ENCODE results near the gene C2CD2L. TPM values are rescaled to one million over a fixed set of nuclear protein-coding genes. Genes with fewer than 3 reads are reported as not detected.
"Not testable (repeated sequence)": the region's sequence is repeated elsewhere in the genome, so short reads cannot be mapped to it uniquely, and the experiment has no call there.

C2CD2L gene
- total RNA-seq, 2 donors from 2014 or later = 2.4 to 3.1 TPM

DNA sequence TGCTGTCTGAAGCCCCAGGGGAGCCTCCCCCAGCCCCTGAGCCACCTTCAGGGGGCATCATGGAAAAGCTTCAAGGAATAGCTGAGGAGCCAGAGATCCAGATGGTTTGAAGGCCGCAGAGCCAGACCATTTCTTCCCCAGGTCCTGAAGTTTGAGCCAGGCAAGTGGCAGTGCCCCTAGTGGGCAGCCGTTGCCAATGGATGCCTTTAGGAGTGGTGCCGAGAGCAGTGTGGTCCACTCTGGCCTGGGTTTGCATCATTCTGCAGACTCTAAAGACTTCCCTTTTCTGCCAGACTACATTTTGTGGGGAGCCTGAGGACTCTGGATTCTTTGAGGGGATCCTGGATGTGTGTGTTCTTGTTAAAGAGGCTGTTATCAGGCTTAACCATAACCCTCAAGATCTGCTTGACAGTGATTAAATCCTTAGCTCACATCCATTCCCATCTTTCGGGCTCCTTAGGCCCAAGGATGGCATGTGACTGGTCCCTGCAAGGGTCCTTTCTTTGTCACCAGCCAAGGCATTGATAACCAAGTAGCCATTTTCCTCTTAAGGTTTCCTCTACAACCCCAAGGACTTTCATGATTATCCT, 27.3 kb downstream of the C2CD2L start:
- Mint-ChIP-seq H3K4me1 (no peaks in the 10 kb centered on the region), H3K27ac (no peak overlapping the region), H3K36me3 (ENCODE audit: low read depth) (peaks cover 53% of the 10 kb centered on the region), H3K27me3 (ENCODE audit: insufficient read depth) (peaks cover 7% of the 10 kb centered on the region), H3K4me3 (no peak overlapping the region), H3K9me3 (no peaks in the 10 kb centered on the region)
- peak; percentile 77 for TF ChIP-seq CTCF (conservative IDR thresholded peaks at IDR 0.05)
- 80 to 100% methylated on average over 1 to 4 of the region's 4 CpGs for WGBS, 2 experiments (ENCODE audit: insufficient coverage in 1 of 2, insufficient read length in 1 of 2)
- H3K4me3 ChIP-seq (ENCODE audit: low read length) = no peak overlapping the region
- H3K4me1 ChIP-seq (ENCODE audit: control insufficient read depth, insufficient read depth, low read length) = no peaks in the 10 kb centered on the region
- peak; percentile 77 for DNase-seq
- peaks cover 51% of the 10 kb centered on the region for H3K36me3 ChIP-seq (ENCODE audit: control insufficient read depth, insufficient read depth, low read length)
- H3K9ac ChIP-seq (ENCODE audit: extremely low read depth, low read length, poor library complexity, severe bottlenecking) = no peak overlapping the region
- no peaks in the 10 kb centered on the region for H3K9me3 ChIP-seq (ENCODE audit: control insufficient read depth, low read length)
- H3K27ac ChIP-seq (ENCODE audit: low read depth, low read length) = no peak overlapping the region
- no peaks in the 10 kb centered on the region for H3K27me3 ChIP-seq (ENCODE audit: control insufficient read depth, insufficient read depth, low read length, poor library complexity, severe bottlenecking)

GRCh38 chr11:119139276-119139675, 32.1 kb downstream of the C2CD2L start:
- not testable (repeated sequence) for H3K27me3 ChIP-seq (ENCODE audit: control insufficient read depth, insufficient read depth, low read length, poor library complexity, severe bottlenecking); H3K4me1 Mint-ChIP-seq; DNase-seq; H3K36me3 Mint-ChIP-seq (ENCODE audit: low read depth); H3K36me3 ChIP-seq (ENCODE audit: control insufficient read depth, insufficient read depth, low read length); H3K9me3 ChIP-seq (ENCODE audit: control insufficient read depth, low read length); H3K4me3 ChIP-seq (ENCODE audit: low read length); H3K27me3 Mint-ChIP-seq (ENCODE audit: insufficient read depth); H3K4me3 Mint-ChIP-seq; H3K27ac Mint-ChIP-seq; H3K27ac ChIP-seq (ENCODE audit: low read depth, low read length); H3K9me3 Mint-ChIP-seq; H3K4me1 ChIP-seq (ENCODE audit: control insufficient read depth, insufficient read depth, low read length); H3K9ac ChIP-seq (ENCODE audit: extremely low read depth, low read length, poor library complexity, severe bottlenecking)
- WGBS, 2 experiments (ENCODE audit: insufficient coverage in 1 of 2, insufficient read length in 1 of 2) = 88 to 89% methylated on average over 9 to 10 of the region's 10 CpGs

DNA sequence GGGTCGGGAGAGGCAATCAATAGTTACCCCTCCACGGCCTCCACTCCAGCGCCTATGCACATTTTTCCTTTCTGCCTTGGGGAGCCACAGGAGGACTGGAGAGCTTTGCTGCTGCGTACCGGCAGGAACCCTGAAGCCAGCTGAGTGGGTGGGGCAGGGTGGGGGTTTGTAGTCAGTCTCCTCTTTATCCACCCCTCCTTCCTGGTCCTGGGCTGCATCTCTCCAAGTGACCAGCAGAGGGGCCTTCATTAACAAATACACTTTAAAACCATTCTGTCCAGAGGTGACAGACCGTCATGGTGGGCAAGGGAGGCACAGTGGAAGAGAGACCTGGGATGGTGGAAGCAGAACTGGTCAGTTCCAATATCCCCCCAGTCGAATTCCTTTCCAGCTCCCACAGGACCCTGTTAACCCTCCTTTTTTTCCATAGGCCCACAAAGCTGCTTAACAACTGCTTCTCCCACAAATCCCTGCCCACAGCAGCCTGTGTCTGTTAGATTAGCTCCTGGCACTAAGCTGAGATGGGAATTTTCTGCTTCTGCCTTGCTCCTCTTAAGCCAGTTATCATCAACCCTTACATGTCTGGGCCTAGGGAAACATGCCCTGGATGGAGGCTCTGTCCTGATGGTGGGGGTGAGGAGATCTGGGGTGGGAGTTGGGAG, 37.8 kb downstream of the C2CD2L start:
- Mint-ChIP-seq H3K27me3 (ENCODE audit: insufficient read depth) (peaks cover 36% of the 10 kb centered on the region), H3K4me3 (no peak overlapping the region), H3K36me3 (ENCODE audit: low read depth) (no peaks in the 10 kb centered on the region), H3K4me1 (peaks cover 15% of the 10 kb centered on the region), H3K27ac (peak overlapping the region; percentile 26), H3K9me3 (no peaks in the 10 kb centered on the region)
- Histone ChIP-seq H3K36me3 (ENCODE audit: control insufficient read depth, insufficient read depth, low read length) (no peaks in the 10 kb centered on the region), H3K27me3 (ENCODE audit: control insufficient read depth, insufficient read depth, low read length, poor library complexity, severe bottlenecking) (peaks cover 21% of the 10 kb centered on the region), H3K4me3 (ENCODE audit: low read length) (no peak overlapping the region), H3K9ac (ENCODE audit: extremely low read depth, low read length, poor library complexity, severe bottlenecking) (no peak overlapping the region), H3K4me1 (ENCODE audit: control insufficient read depth, insufficient read depth, low read length) (peaks cover 8% of the 10 kb centered on the region), H3K9me3 (ENCODE audit: control insufficient read depth, low read length) (no peaks in the 10 kb centered on the region), H3K27ac (ENCODE audit: low read depth, low read length) (no peak overlapping the region)
- peak; percentile 83 for TF ChIP-seq CTCF (conservative IDR thresholded peaks at IDR 0.05)
- WGBS, 2 experiments (ENCODE audit: insufficient coverage in 1 of 2, insufficient read length in 1 of 2) = 36% methylated on average over 5 of the region's 7 CpGs; no CpG with 5 or more reads in 1 of the 2 experiments
- DNase-seq = peak; percentile 95

All from endodermal cell (in vitro differentiated cells).